ENCODE results near the gene RPP25L. TPM values are rescaled to one million over a fixed set of nuclear protein-coding genes. Genes with fewer than 3 reads are reported as not detected.

RPP25L gene
- total and polyA plus RNA-seq, 10 of the 15 experiments (the other 5 are each of a cell fraction or from before 2014, with no cell fraction given) = 7.7 to 30.2 (median 16.8) TPM

DNA sequence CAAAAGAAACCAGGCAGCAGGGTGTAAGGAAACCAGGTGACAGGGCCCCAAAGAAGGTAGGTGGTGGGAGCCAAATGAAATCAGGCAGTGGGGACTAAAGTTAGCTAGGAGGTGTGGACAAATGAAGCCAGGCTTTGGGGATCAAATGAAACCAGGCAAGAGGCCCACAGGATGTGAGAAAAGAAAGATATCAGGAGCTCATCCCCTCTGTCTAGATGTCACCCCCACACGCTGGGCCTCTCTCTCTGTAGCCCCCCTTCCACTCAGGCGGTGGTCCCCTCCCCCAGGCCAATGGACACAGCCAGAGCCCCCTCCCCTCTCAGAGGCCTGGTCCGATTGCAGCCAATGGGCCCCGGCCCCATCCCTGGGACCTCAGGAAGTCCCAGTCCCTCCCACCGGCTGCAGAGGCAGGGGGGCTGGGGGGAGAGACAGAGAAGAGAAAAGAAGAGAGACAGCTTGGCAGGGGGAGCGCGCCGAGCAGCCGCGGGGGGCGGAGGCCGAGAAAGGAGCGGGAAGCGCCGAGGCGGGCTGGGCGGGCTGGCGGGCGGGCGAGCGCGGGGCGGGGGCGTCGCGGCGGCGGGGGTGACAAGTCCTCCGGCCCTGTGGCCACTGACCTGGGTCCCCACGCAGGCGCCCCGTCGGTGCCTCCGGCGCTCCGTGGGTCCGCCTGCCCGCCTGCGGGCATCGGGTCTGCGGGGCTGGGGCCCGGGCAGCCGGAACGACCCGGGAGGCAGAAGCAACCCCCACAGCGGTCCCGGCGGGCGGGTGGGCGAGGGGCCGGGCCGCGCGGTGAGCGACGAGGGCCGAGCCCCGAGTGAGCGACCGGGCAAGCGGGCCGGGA is 34.3 kb downstream of the RPP25L start:
- Histone ChIP-seq H3K4me2 (ENCODE audit: control insufficient read depth, insufficient read depth) (no peak overlapping the region), H3K27ac (ENCODE audit: control insufficient read depth, insufficient read depth) (no peak overlapping the region), H3K4me3 (no peak overlapping the region), H3K9ac (ENCODE audit: control insufficient read depth, insufficient read depth, low read length) (no peak overlapping the region), H3K27me3 (replicated peaks in 1 of 2; ENCODE audit: control insufficient read depth in 2 of 2, insufficient read depth in 2 of 2, low read length in 1 of 2) (peaks cover 15 to 23% of the 10 kb centered on the region in 2 experiments), H3K4me1 (ENCODE audit: control insufficient read depth, insufficient read depth, low read length) (no peaks in the 10 kb centered on the region), H3K9me3 (replicated peaks; ENCODE audit: control insufficient read depth, insufficient read depth, low read length) (no peaks in the 10 kb centered on the region), H4K20me1 (ENCODE audit: control insufficient read depth, insufficient read depth) (peaks cover 3% of the 10 kb centered on the region), H2AFZ (ENCODE audit: control insufficient read depth, low read depth, low read length) (no peak overlapping the region), H3K79me2 (ENCODE audit: control insufficient read depth, insufficient read depth, low read length) (no peaks in the 10 kb centered on the region), H3K36me3 (ENCODE audit: control insufficient read depth in 2 of 2, insufficient read depth in 2 of 2, low read length in 1 of 2) (no peaks in the 10 kb centered on the region)
- ChIA-PET POLR2A (no interaction called here), RAD21 (ENCODE audit: unreplicated experiment) (no interaction called here), SMC1A (ENCODE audit: uncharacterized antibody, unreplicated experiment) (no interaction called here), CTCF (no interaction called here)
- intact Hi-C loops (cut with micrococcal nuclease; ENCODE audit: unreplicated experiment) (no loop called here), in situ Hi-C loops (cut with MboI) (no loop called here)
- BruUV-seq (replicated peaks) = no TSS peak
- WGBS (ENCODE audit: insufficient coverage, insufficient replicate concordance, low lambda C conversion rate, missing lambda C conversion rate) = 3% methylated on average over 31 of the region's 62 CpGs
- ATAC-seq (no peak), DNase-seq (ENCODE audit: low read depth, low spot score) (no peak), FAIRE-seq (no peak)
- TF ChIP-seq, protein P1, sequence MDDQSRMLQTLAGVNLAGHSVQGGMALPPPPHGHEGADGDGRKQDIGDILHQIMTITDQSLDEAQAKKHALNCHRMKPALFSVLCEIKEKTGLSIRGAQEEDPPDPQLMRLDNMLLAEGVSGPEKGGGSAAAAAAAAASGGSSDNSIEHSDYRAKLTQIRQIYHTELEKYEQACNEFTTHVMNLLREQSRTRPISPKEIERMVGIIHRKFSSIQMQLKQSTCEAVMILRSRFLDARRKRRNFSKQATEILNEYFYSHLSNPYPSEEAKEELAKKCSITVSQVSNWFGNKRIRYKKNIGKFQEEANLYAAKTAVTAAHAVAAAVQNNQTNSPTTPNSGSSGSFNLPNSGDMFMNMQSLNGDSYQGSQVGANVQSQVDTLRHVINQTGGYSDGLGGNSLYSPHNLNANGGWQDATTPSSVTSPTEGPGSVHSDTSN (IDR thresholded peaks at IDR 0.05; ENCODE audit: insufficient replicate concordance, low read depth, low read length) = no peak
- peak; percentile 52 for TF ChIP-seq SUZ12 (IDR thresholded peaks at IDR 0.05; ENCODE audit: unreplicated experiment)

DNA sequence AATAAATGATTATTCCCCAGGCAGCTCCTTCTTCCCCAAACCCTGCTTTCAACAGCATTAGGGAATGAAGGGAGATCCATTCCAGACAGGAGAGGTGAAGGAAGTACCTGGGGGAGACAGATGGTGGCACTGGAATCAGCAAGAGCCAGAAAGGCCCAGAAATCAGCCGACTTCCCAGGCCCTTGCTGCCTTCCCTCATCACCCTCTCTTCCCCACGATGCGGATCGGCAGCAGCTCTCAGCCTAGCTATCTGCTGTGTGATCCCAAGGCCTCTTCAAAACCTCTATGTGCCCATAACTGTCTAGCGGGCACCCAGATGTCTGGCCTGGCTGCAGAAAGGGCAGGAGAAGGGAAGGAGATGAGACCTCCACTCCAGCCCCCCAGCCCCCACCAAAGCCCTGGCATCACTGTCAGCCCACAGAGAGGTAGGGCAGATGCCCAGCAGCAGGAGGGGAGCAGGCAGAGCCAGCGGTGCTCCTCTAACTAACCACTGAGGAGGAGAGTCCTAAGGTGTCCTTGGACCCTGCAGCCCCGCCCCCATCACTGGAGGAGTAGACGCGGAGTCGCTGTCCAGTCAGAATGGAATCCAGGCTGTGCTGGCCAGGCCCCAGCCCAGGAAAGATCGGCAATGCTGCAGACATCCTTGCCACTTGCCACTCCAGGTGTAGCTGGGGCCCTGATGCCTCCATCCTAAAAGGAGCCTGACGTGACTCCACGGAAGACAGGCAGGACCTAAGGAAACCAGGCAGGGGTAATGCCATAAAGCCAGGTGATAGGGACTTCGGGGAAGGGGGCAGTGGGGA is 35.1 kb downstream of the RPP25L start:
- WGBS (ENCODE audit: insufficient coverage, insufficient replicate concordance, low lambda C conversion rate, missing lambda C conversion rate) = 65% methylated on average over 14 of the region's 14 CpGs
- H3K36me3 ChIP-seq (ENCODE audit: control insufficient read depth in 2 of 2, insufficient read depth in 2 of 2, low read length in 1 of 2) = no peaks in the 10 kb centered on the region
- DNase-seq (ENCODE audit: low read depth, low spot score) (no peak), ATAC-seq (no peak), FAIRE-seq (no peak)
- POLR2A ChIA-PET = no interaction called here
- no peak overlapping the region for H3K9ac ChIP-seq (ENCODE audit: control insufficient read depth, insufficient read depth, low read length)
- no TSS peak for BruUV-seq (replicated peaks)
- no peaks in the 10 kb centered on the region for H3K9me3 ChIP-seq (replicated peaks; ENCODE audit: control insufficient read depth, insufficient read depth, low read length)
- RAD21 ChIA-PET (ENCODE audit: unreplicated experiment) = no interaction called here
- no peaks in the 10 kb centered on the region for H3K4me1 ChIP-seq (ENCODE audit: control insufficient read depth, insufficient read depth, low read length)
- H3K4me3 ChIP-seq = no peak overlapping the region
- peaks cover 3% of the 10 kb centered on the region for H4K20me1 ChIP-seq (ENCODE audit: control insufficient read depth, insufficient read depth)
- no peaks in the 10 kb centered on the region for H3K79me2 ChIP-seq (ENCODE audit: control insufficient read depth, insufficient read depth, low read length)
- no peak for TF ChIP-seq RFX5 (IDR thresholded peaks at IDR 0.05; ENCODE audit: low read depth, low read length)
- in situ Hi-C loops (cut with MboI) = no loop called here
- peaks cover 15 to 21% of the 10 kb centered on the region in 2 experiments for H3K27me3 ChIP-seq (replicated peaks in 1 of 2; ENCODE audit: control insufficient read depth in 2 of 2, insufficient read depth in 2 of 2, low read length in 1 of 2)
- no peak overlapping the region for H3K4me2 ChIP-seq (ENCODE audit: control insufficient read depth, insufficient read depth)
- no peak overlapping the region for H3K27ac ChIP-seq (ENCODE audit: control insufficient read depth, insufficient read depth)
- H2AFZ ChIP-seq (ENCODE audit: control insufficient read depth, low read depth, low read length) = no peak overlapping the region
- intact Hi-C loops (cut with micrococcal nuclease; ENCODE audit: unreplicated experiment) = no loop called here
- CTCF ChIA-PET = interaction anchor here (1.6 kb wide), 1 partner anchor 173 kb away, joined by 5 read pairs; no protein-coding TSS in a partner anchor
- SMC1A ChIA-PET (ENCODE audit: uncharacterized antibody, unreplicated experiment) = no interaction called here

All from GM12878 (cell line).